ENCODE data around the gene CHST13. TPM values are rescaled to one million over a fixed set of nuclear protein-coding genes. Genes with fewer than 3 reads are reported as not detected.

Gene CHST13
- total and polyA plus RNA-seq, 2 of the 4 experiments (the other 2 are of a cell fraction) = not detected

DNA sequence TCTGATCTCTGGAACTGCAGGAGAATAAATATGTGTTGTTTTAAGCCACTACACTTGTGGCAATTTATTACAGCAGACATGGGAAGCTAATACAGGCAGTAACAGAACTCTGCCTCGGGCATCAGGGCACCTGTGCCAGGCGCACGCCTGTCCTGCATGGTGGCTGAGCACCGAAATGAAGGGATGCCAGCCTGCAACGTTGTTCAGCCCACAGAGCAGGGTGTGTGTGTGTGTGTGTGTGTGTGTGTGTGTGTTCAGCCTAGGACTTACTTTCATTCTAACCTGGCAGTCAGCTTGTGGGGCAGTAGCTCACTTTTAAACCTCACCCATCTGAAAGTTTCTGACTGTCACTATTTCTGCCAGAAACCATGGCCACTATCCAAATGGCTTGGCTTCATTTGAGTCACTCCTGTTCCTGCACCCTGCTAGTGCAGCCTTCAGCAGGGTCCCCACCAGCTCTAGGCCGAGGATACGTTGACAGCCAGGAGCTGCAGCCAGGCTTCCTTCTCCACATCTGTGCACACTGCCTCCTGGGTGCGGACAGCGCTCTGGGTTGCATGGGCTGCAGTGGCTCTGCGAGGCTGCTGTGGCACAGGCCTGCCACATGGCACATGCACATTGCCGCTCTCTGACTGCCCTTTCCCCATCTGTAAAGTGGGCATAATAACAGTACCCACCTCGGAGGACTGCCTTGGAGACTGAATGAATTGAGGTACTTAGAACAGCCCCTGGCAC lies 10.9 kb upstream of the CHST13 start:
- Histone ChIP-seq H3K23ac (ENCODE audit: low read depth, low read length) (no peak overlapping the region), H3K14ac (replicated peaks; ENCODE audit: low read depth, low read length) (no peak overlapping the region), H3K9me3 (ENCODE audit: control insufficient read depth, insufficient read depth, low read length) (no peaks in the 10 kb centered on the region), H3K18ac (ENCODE audit: low read depth, low read length) (no peak overlapping the region), H3K9ac (ENCODE audit: low read depth, low read length) (no peak overlapping the region), H2BK15ac (ENCODE audit: low read depth, low read length) (no peak overlapping the region), H2AFZ (replicated peaks; ENCODE audit: low read length, poor library complexity) (no peak overlapping the region), H3K79me1 (ENCODE audit: low read depth in 1 of 2, low read length in 2 of 2) (no peaks in the 10 kb centered on the region), H3K9me1 (ENCODE audit: insufficient read depth, low read length) (no peaks in the 10 kb centered on the region), H2BK20ac (ENCODE audit: low read depth, low read length) (no peak overlapping the region), H4K91ac (ENCODE audit: insufficient read depth, low read depth, low read length) (no peak overlapping the region), H3K4ac (ENCODE audit: low read depth, low read length) (no peak overlapping the region), H2AK5ac (ENCODE audit: low read depth, low read length) (no peak overlapping the region), H3K56ac (ENCODE audit: extremely low read depth, insufficient read depth, low read length) (no peak overlapping the region), H4K5ac (ENCODE audit: low read depth, low read length) (no peak overlapping the region), H2BK5ac (ENCODE audit: low read depth, low read length, poor library complexity, severe bottlenecking) (no peak overlapping the region), H3K4me1 (ENCODE audit: control insufficient read depth, insufficient read depth, low read length) (no peaks in the 10 kb centered on the region), H4K8ac (ENCODE audit: low read depth in 2 of 2, low read length in 2 of 2) (no peak overlapping the region), H3K4me3 (ENCODE audit: insufficient read depth, low read depth, low read length) (no peak overlapping the region), H2AK9ac (replicated peaks; ENCODE audit: low read depth, low read length, poor library complexity) (peak overlapping the region; percentile 3), H4K20me1 (ENCODE audit: insufficient read depth, low read length) (no peaks in the 10 kb centered on the region), H3K4me2 (ENCODE audit: low read depth, low read length) (no peak overlapping the region), H3K36me3 (ENCODE audit: control insufficient read depth, insufficient read depth, low read length) (no peaks in the 10 kb centered on the region), H2BK120ac (ENCODE audit: low read depth, low read length) (no peak overlapping the region), H3K27ac (ENCODE audit: insufficient read depth, low read length) (no peak overlapping the region), H3K27me3 (ENCODE audit: control insufficient read depth, insufficient read depth, low read length) (peaks cover 30% of the 10 kb centered on the region; the same call in 1 of the 2 replicates)
- TF ChIP-seq SMC3 (IDR thresholded peaks at IDR 0.05; ENCODE audit: low read depth, low read length) (no peak), CHD1 (IDR thresholded peaks at IDR 0.05; ENCODE audit: low read depth, low read length) (no peak), BHLHE40 (IDR thresholded peaks at IDR 0.05; ENCODE audit: low read depth, low read length) (no peak), ELK1 (IDR thresholded peaks at IDR 0.05; ENCODE audit: borderline replicate concordance, low read depth, low read length) (no peak), USF2 (IDR thresholded peaks at IDR 0.05; ENCODE audit: low read depth, low read length) (no peak), FOS (IDR thresholded peaks at IDR 0.05; ENCODE audit: low read depth, low read length) (no peak), POLR2A (IDR thresholded peaks at IDR 0.05; ENCODE audit: low read depth, low read length) (no peak), CEBPB (IDR thresholded peaks at IDR 0.05; ENCODE audit: low read depth, low read length) (no peak), MAFK (IDR thresholded peaks at IDR 0.05; ENCODE audit: low read depth, low read length) (no peak), MXI1 (IDR thresholded peaks at IDR 0.05; ENCODE audit: borderline replicate concordance, low read depth, low read length) (no peak), NFE2L2 (IDR thresholded peaks at IDR 0.05; ENCODE audit: low read depth, low read length) (no peak), RFX5 (IDR thresholded peaks at IDR 0.05; ENCODE audit: low read depth, low read length) (no peak), MAZ (IDR thresholded peaks at IDR 0.05; ENCODE audit: borderline replicate concordance, low read depth, low read length) (no peak), RAD21 (IDR thresholded peaks at IDR 0.05; ENCODE audit: low read length) (no peak), RCOR1 (IDR thresholded peaks at IDR 0.05; ENCODE audit: insufficient replicate concordance, low read length) (no peak)
- TF ChIP-seq, protein P1, sequence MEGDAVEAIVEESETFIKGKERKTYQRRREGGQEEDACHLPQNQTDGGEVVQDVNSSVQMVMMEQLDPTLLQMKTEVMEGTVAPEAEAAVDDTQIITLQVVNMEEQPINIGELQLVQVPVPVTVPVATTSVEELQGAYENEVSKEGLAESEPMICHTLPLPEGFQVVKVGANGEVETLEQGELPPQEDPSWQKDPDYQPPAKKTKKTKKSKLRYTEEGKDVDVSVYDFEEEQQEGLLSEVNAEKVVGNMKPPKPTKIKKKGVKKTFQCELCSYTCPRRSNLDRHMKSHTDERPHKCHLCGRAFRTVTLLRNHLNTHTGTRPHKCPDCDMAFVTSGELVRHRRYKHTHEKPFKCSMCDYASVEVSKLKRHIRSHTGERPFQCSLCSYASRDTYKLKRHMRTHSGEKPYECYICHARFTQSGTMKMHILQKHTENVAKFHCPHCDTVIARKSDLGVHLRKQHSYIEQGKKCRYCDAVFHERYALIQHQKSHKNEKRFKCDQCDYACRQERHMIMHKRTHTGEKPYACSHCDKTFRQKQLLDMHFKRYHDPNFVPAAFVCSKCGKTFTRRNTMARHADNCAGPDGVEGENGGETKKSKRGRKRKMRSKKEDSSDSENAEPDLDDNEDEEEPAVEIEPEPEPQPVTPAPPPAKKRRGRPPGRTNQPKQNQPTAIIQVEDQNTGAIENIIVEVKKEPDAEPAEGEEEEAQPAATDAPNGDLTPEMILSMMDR (conservative IDR thresholded peaks at IDR 0.05; ENCODE audit: low read depth, low read length) = no peak
- no TSS peak for BruUV-seq (replicated peaks)
- no peak for ATAC-seq (ENCODE audit: low read depth)
- POLR2A ChIA-PET (ENCODE audit: unreplicated experiment) = no interaction called here
- WGBS, 2 experiments (ENCODE audit: extremely low coverage in 2 of 2, insufficient read length in 1 of 2) = no CpG with 5 or more reads among the region's 12 CpGs
- intact Hi-C loops (cut with micrococcal nuclease) (no loop called here), dilution Hi-C loops (cut with HindIII; ENCODE audit: low sequenced_read_pairs, unreplicated experiment) (no loop called here), in situ Hi-C loops (cut with MboI; ENCODE audit: low sequenced_read_pairs) (no loop called here)
- no peak for DNase-seq
- CTCF ChIA-PET = interaction anchor here (0.6 to 1.5 kb wide), 3 partner anchors 10 to 1084 kb away, joined by 3 to 6 read pairs (median 3); no protein-coding TSS in a partner anchor
